Pancreas (tissue), 10 donors: ENCODE data around the gene ASTL. TPM values are rescaled to one million over a fixed set of nuclear protein-coding genes. Genes with fewer than 3 reads are reported as not detected.

ENCODE experiments used
- ATAC-seq, 4 donors: fragments of 200-7000 bp; cut with Tn5 transposase; one replicate each; pipeline versions ENCODE4 v1.8.0 to v1.9.1; 2020; ENCODE audit warnings: mild to moderate bottlenecking in 4 of 4, moderate library complexity in 4 of 4
- DNase-seq, 6 donors: peaks; one replicate each; pipeline ENCODE4 v3.0.0-alpha.2; 2020
- FAIRE-seq: peaks from 2 replicates; lab custom pipeline; 2012; peaks lifted over from hg19 to GRCh38; lab: Jason Lieb, UNC
- H3K27ac ChIP-seq, 4 donors: fragments of 200-600 bp; sonication (generic); 1 replicate in 3 of 4; 2 replicates in 1 of 4; pipeline versions ENCODE4 v1.5.0 to v1.8.0; 2020
- H3K27me3 ChIP-seq, 4 donors: fragments of 200-600 bp; one replicate each; pipeline ENCODE4 v1.8.0; 2021
- H3K36me3 ChIP-seq, 3 donors: fragments of 200-600 bp; sonication (generic) in 1 of 3; one replicate each; pipeline versions ENCODE4 v1.5.0 to v1.8.0; 2020 to 2021
- H3K4me1 ChIP-seq, 3 donors: fragments of 200-600 bp; one replicate each; pipeline ENCODE4 v1.8.0; 2021
- H3K4me3 ChIP-seq, 4 donors: fragments of 200-600 bp; sonication (generic) in 2 of 4; one replicate each; pipeline versions ENCODE4 v1.5.0 to v1.8.0; 2020 to 2021
- H3K9me3 ChIP-seq, 4 donors: fragments of 200-600 bp; one replicate each; pipeline ENCODE4 v1.8.0; 2021
- WGBS, 2 donors: extraction: QIAGEN DNeasy Blood & Tissue Kit; methylation state at CpG; one replicate each; pipeline ENCODE4 v1.1.7; 2013; 5-methylcytosine and 5-hydroxymethylcytosine counted together
- intact Hi-C, 3 donors: fragments of 100-400 bp; cut with DNase I; formaldehyde crosslinking; loops; one replicate each; pipeline versions ENCODE4 v1.11.1 to v1.14.2; 2022
- polyA plus RNA-seq, 2 donors: library from polyadenylated mRNA; stranded (reverse); fragments of 200-250 nt; gene quantifications; one replicate each; pipeline ENCODE4 v1.2.3, GENCODE V29; 2013
- total RNA-seq, 6 donors: library from RNA; stranded (reverse); fragmentation: NEBNext Ultra II Directional in 4 of 6; extraction: Animal tissue kit (Norgen Biotek cat#: 25700) in 4 of 6; gene quantifications; one replicate each; pipeline versions ENCODE4 v1.2.1 to v1.2.4, GENCODE V29; 2021 to 2023
- TF ChIP-seq, protein P1 (sequence below), 4 donors: fragments of 200-600 bp; sonication (generic) in 3 of 4; IDR thresholded peaks; one replicate each; pipeline versions ENCODE4 v1.5.0 to v1.8.0; 2021; ENCODE audit warnings: antibody characterized with exemption in 4 of 4
- donor health status: healthy with polysubstance abuse.
- donor health status: DM: no; HTN: no; CAD: no; lungs with moderate emphysema.
- donor health status: DM: no; HTN: no; CAD: no.
- donor health status: control.
- donor health status: control.
- donor health status: Bipolar disorder and iron deficiency.
- donor health status: DM: yes; HTN: yes; CAD: no.
- donor health status: DM: no; HTN: no; CAD: no.
- donor health status: DM: no; HTN: no; CAD: no.
- donor health status: DM: yes; HTN: yes; CAD: no.

ASTL gene
- total and polyA plus RNA-seq, 8 donors, result 0.14 TPM; not detected in 7

DNA sequence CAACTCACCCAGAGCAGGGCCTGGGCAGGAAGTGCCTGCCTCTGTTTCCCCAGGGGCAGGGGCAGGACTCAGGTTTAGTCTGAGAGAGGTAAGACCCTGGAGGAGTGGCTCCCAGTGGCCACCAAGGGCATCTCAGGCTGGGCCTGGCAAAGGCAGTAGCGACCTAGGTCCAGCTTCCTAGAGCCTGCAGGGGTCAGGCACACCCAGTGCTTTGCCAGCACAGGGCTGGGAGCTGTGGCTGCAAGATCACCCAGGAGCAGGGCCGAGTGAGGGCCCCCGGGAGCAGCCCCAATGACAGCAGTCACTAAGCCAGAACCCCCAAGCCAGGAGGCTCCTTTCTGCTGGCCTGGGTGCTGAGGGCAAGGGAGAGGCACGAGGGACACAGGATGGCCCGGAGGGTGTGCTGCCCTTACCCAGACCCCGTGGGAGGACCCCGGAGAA is 15.7 kb upstream of the ASTL start:
- no peak for ATAC-seq
- H3K27ac ChIP-seq, result no peak overlapping the region
- H3K36me3 ChIP-seq, result no peaks in the 10 kb centered on the region
- H3K4me3 ChIP-seq, result no peak overlapping the region
- no peaks in the 10 kb centered on the region for H3K27me3 ChIP-seq
- intact Hi-C loops, result no loop called here
- TF ChIP-seq, protein P1, sequence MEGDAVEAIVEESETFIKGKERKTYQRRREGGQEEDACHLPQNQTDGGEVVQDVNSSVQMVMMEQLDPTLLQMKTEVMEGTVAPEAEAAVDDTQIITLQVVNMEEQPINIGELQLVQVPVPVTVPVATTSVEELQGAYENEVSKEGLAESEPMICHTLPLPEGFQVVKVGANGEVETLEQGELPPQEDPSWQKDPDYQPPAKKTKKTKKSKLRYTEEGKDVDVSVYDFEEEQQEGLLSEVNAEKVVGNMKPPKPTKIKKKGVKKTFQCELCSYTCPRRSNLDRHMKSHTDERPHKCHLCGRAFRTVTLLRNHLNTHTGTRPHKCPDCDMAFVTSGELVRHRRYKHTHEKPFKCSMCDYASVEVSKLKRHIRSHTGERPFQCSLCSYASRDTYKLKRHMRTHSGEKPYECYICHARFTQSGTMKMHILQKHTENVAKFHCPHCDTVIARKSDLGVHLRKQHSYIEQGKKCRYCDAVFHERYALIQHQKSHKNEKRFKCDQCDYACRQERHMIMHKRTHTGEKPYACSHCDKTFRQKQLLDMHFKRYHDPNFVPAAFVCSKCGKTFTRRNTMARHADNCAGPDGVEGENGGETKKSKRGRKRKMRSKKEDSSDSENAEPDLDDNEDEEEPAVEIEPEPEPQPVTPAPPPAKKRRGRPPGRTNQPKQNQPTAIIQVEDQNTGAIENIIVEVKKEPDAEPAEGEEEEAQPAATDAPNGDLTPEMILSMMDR (IDR thresholded peaks at IDR 0.05), result no peak
- WGBS, 2 donors, result 73 to 77% methylated on average over 7 of the region's 7 CpGs
- H3K4me1 ChIP-seq, result no peaks in the 10 kb centered on the region
- FAIRE-seq, result no peak
- peak in 1 of 6 donors; percentile 46 for DNase-seq
- no peaks in the 10 kb centered on the region for H3K9me3 ChIP-seq

DNA sequence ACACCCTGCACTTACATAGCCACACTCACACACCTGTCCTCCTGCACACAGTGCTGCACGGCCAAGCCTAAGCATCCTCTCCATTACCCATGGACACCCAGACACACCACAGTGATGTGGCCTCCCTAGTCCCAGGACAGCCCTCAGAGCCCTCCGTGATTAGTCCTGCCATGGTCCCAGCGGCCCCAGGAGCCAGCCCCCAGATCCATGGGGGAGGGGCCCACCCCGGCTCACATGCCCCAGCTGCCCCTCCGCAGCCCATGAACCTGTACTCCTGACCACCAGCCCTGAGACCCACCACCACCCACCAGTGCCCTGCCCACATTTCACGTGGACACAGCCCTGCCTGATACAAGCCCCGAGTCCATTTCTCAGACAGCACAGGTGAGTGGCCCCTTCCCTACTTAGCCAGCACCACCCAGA is 15.0 kb upstream of the ASTL start:
- DNase-seq (no peak), FAIRE-seq (no peak), ATAC-seq (no peak)
- Histone ChIP-seq H3K4me1 (no peaks in the 10 kb centered on the region), H3K4me3 (no peak overlapping the region), H3K27ac (no peak overlapping the region), H3K27me3 (no peaks in the 10 kb centered on the region), H3K9me3 (no peaks in the 10 kb centered on the region), H3K36me3 (no peaks in the 10 kb centered on the region)
- WGBS, 2 donors, result 83 to 96% methylated on average over 7 of the region's 7 CpGs
- TF ChIP-seq, protein P1 (IDR thresholded peaks at IDR 0.05), result no peak
- intact Hi-C loops, result no loop called here

DNA sequence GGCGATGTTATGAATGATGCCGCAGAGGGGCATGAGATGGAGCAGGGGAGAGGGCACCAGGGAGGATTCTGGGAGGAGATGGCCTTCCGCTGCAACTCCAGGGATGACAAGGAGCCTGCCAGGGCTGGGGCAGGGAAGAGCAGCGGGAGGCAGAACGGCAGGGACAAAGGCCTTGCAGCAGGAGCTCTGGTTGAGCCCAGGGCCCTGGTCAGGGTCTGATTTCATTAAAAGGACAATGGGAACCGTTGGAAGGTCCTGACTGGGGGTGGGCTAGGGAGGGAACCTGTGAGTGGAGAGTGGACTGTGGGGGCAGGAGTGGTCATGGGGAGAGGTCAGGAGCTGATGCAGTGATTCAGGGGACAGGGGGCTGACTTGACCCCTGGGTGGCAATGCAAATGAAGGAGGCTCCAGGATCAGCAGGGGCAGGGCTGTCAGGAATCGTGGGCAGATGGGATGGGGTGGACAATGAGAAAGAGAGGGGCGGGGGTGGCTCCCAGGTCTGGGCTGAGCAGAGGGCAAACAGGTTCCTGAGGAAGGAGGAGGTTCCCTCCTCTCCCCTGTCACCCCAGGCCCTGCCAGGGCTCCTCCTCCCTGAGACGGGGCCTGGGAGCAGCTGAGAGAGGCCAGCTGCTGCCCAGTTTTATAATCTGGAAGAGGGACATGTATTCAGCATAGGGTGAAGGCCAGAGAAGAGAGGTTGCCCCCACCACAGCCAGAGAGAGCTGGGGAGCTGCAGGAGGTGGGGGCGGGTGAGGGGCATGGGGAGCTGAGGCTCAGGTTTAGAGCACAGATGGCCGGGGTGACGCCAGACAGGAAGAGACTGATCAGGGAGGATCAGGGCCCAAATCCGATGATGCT is 14.2 kb upstream of the ASTL start:
- peak in 3 of 6 donors; percentile 31 to 52 (median 45) for DNase-seq
- 70 to 76% methylated on average over 13 of the region's 13 CpGs for WGBS, 2 donors
- intact Hi-C loops, result no loop called here
- Histone ChIP-seq H3K4me3 (no peak overlapping the region), H3K36me3 (no peaks in the 10 kb centered on the region), H3K27ac (no peak overlapping the region), H3K9me3 (no peaks in the 10 kb centered on the region), H3K27me3 (no peaks in the 10 kb centered on the region), H3K4me1 (no peaks in the 10 kb centered on the region)
- ATAC-seq, result peak in 3 of 4 donors; percentile 34 to 61 (median 44)
- FAIRE-seq, result no peak
- TF ChIP-seq, protein P1 (IDR thresholded peaks at IDR 0.05), result no peak

- intact Hi-C loops, result no loop called here
- Histone ChIP-seq H3K27me3 (no peaks in the 10 kb centered on the region), H3K36me3 (no peaks in the 10 kb centered on the region), H3K4me1 (no peaks in the 10 kb centered on the region), H3K4me3 (no peak overlapping the region), H3K9me3 (no peaks in the 10 kb centered on the region), H3K27ac (no peak overlapping the region)
- DNase-seq, result no peak
- ATAC-seq, result no peak
- whole genome bisulfite sequencing, 2 donors, result 85 to 93% methylated on average over 9 of the region's 9 CpGs
- TF ChIP-seq, protein P1 (IDR thresholded peaks at IDR 0.05), result no peak
- FAIRE-seq, result no peak
Measured at GRCh38 chr2:96151595-96152303, 13.4 kb upstream of the ASTL start.
